PC-9 (cell line): Measurements from ENCODE around the gene TBCA. TPM values are rescaled to one million over a fixed set of nuclear protein-coding genes. Genes with fewer than 3 reads are reported as not detected.

Experiments used
- BruUV-seq: library from RNA; stranded (reverse); fragments of 400-500 nt; replicated peaks from 2 replicates; lab custom pipeline; 2021; lab: Mats Ljungman, UMichigan
- CTCF ChIA-PET: fragments of 300-600 bp; sonication (Branson Sonifier 250); formaldehyde crosslinking; loops from one replicate; lab custom pipeline; 2022; ENCODE audit warnings: antibody characterized with exemption; lab: Charles Lee
- POLR2A ChIA-PET: fragments of 300-600 bp; sonication (Branson Sonifier 250); formaldehyde crosslinking; loops from one replicate; lab custom pipeline; 2022; ENCODE audit warnings: antibody characterized with exemption; ENCODE audit not compliant: unreplicated experiment; lab: Charles Lee
- DNase-seq, 2 experiments: peaks; one replicate each; pipeline versions ENCODE4 v3.0.0 to v3.0.0-alpha.2; 2015 to 2022; ENCODE audit warnings: mixed read lengths in 1 of 2
- H2AFZ ChIP-seq: fragments of 200-600 bp; sonication (generic); 2 replicates; pipeline ENCODE4 v1.8.1; 2017; ENCODE audit warnings: antibody characterized with exemption
- H3F3A ChIP-seq: fragments of 200-600 bp; sonication (generic); 2 replicates; pipeline ENCODE4 v1.8.1; 2017; ENCODE audit warnings: antibody characterized with exemption, mild to moderate bottlenecking, low read depth; ENCODE audit not compliant: insufficient read depth
- H3K27ac ChIP-seq: fragments of 200-600 bp; sonication (generic); 2 replicates; pipeline ENCODE4 v1.6.1; 2016; ENCODE audit warnings: mixed run types
- H3K27me3 ChIP-seq: fragments of 200-600 bp; sonication (generic); 2 replicates; pipeline ENCODE4 v1.6.1; 2016; ENCODE audit warnings: low read depth, mixed run types; ENCODE audit not compliant: insufficient read depth
- H3K36me3 ChIP-seq: fragments of 200-600 bp; sonication (generic); 2 replicates; pipeline ENCODE4 v1.6.1; 2016; ENCODE audit warnings: low read depth, mixed run types
- H3K4me1 ChIP-seq: fragments of 200-600 bp; sonication (generic); replicated peaks from 2 replicates; pipeline ENCODE4 v1.6.1; 2016; ENCODE audit warnings: mixed run types; ENCODE audit not compliant: insufficient read depth
- H3K4me2 ChIP-seq: fragments of 200-600 bp; sonication (generic); 2 replicates; pipeline ENCODE4 v1.6.1; 2017; ENCODE audit warnings: mixed run types
- H3K4me3 ChIP-seq: fragments of 200-600 bp; sonication (generic); 2 replicates; pipeline ENCODE4 v1.6.1; 2016; ENCODE audit warnings: mixed run types
- H3K79me2 ChIP-seq: fragments of 200-600 bp; sonication (generic); 2 replicates; pipeline ENCODE4 v1.6.1; 2017; ENCODE audit warnings: low read depth, mixed run types
- H3K9me2 ChIP-seq: fragments of 200-600 bp; sonication (generic); 2 replicates; pipeline ENCODE4 v1.8.1; 2017; ENCODE audit warnings: mild to moderate bottlenecking; ENCODE audit not compliant: insufficient read depth
- H3K9me3 ChIP-seq: fragments of 200-600 bp; sonication (generic); 2 replicates; pipeline ENCODE4 v1.8.1; 2016; ENCODE audit warnings: low read depth; ENCODE audit not compliant: insufficient read depth
- H4K20me1 ChIP-seq: fragments of 200-600 bp; sonication (generic); 2 replicates; pipeline ENCODE4 v1.8.1; 2017; ENCODE audit not compliant: insufficient read depth
- EZH2 ChIP-seq: fragments of 200-600 bp; sonication (generic); IDR thresholded peaks from 2 replicates; pipeline ENCODE4 v1.8.0; 2017; ENCODE audit warnings: antibody characterized with exemption, low read depth
- intact Hi-C: fragments of 100-400 bp; cut with micrococcal nuclease; formaldehyde crosslinking; loops from one replicate; pipeline ENCODE4 v1.10.0; 2022; ENCODE audit not compliant: unreplicated experiment
- total RNA-seq: library from RNA; stranded (reverse); gene quantifications from 2 replicates; pipeline ENCODE4 v1.2.3, GENCODE V29; 2021
- TF ChIP-seq, protein P1 (sequence below): fragments of 200-600 bp; sonication (generic); conservative IDR thresholded peaks from 2 replicates; pipeline ENCODE4 v1.6.1; 2017; ENCODE audit warnings: mixed run types, antibody characterized with exemption, mild to moderate bottlenecking, moderate library complexity

TBCA gene
- total RNA-seq, 1 experiment from 2014 or later = 205 TPM

DNA sequence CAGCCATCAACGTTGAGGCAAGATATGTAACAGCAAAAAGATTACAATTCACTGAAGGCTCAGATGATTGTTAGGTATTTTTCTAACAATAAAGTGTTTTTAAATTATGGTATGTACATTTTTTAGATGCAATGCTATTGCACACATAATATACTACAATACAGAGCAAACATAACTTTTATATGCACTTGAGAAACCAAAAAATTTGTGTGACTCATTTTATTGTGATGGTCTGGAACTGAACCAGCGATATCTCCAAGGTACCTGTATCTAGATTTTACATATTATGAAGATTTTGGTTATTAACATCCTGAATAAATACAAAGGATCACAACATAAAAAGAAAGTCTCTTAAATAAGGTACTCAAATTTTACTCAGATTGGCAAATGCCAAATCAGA lies 41.3 kb downstream of the TBCA start:
- no peak for DNase-seq
- BruUV-seq = no TSS peak

DNA sequence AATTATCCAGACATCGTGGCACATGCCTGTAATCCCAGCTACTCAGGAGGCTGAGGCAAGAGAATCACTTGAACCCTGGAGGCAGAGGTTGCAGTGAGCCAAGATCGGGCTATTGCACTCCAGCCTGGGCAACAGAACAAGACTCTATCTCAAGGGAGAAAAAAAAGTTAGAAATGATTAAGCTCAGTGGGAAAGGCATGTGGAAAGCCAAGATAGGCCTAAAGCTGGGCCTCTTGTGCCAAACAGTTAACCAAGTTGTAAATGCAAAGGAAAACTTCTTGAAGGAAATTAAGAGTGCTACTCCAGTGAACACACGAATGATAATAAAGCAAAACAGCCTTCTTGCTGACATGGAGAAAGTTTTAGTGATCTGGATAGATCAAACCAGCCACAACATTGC lies 43.0 kb downstream of the TBCA start:
- Histone ChIP-seq H3F3A (no peaks in the 10 kb centered on the region), H3K36me3 (no peaks in the 10 kb centered on the region; the same call in 1 of the 2 replicates), H2AFZ (no peak overlapping the region), H3K9me2 (no peaks in the 10 kb centered on the region), H3K4me3 (no peak overlapping the region), H3K27me3 (no peaks in the 10 kb centered on the region), H3K4me2 (no peak overlapping the region), H3K9me3 (no peaks in the 10 kb centered on the region), H3K4me1 (no peaks in the 10 kb centered on the region), H3K79me2 (peaks cover 82% of the 10 kb centered on the region), H4K20me1 (peaks cover 37% of the 10 kb centered on the region), H3K27ac (no peak overlapping the region)
- intact Hi-C loops = no loop called here
- BruUV-seq = no TSS peak
- ChIA-PET CTCF (no interaction called here), POLR2A (interaction anchor here (0.7 kb wide), 1 partner anchor 73 kb away, joined by 4 read pairs; no protein-coding TSS in a partner anchor)
- DNase-seq = no peak
- TF ChIP-seq EZH2 = no peak
- TF ChIP-seq, protein P1, sequence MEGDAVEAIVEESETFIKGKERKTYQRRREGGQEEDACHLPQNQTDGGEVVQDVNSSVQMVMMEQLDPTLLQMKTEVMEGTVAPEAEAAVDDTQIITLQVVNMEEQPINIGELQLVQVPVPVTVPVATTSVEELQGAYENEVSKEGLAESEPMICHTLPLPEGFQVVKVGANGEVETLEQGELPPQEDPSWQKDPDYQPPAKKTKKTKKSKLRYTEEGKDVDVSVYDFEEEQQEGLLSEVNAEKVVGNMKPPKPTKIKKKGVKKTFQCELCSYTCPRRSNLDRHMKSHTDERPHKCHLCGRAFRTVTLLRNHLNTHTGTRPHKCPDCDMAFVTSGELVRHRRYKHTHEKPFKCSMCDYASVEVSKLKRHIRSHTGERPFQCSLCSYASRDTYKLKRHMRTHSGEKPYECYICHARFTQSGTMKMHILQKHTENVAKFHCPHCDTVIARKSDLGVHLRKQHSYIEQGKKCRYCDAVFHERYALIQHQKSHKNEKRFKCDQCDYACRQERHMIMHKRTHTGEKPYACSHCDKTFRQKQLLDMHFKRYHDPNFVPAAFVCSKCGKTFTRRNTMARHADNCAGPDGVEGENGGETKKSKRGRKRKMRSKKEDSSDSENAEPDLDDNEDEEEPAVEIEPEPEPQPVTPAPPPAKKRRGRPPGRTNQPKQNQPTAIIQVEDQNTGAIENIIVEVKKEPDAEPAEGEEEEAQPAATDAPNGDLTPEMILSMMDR = no peak

More for the DNA sequence above, 41.3 kb downstream of the TBCA start:
- no peak overlapping the region for H3K4me3 ChIP-seq
- no peak overlapping the region for H3K27ac ChIP-seq
- H3K4me1 ChIP-seq = no peaks in the 10 kb centered on the region
- H3K9me3 ChIP-seq = no peaks in the 10 kb centered on the region
- no peaks in the 10 kb centered on the region for H3K9me2 ChIP-seq
- no peak overlapping the region for H2AFZ ChIP-seq
- H4K20me1 ChIP-seq = peaks cover 31% of the 10 kb centered on the region
- H3K4me2 ChIP-seq = no peak overlapping the region
- 0 out of 2 replicates have a peak, but pooled peaks cover 4% of the 10 kb centered on the region for H3F3A ChIP-seq
- H3K36me3 ChIP-seq = no peaks in the 10 kb centered on the region; the same call in 1 of the 2 replicates
- TF ChIP-seq, protein P1 = no peak
- no peak for TF ChIP-seq EZH2
- H3K79me2 ChIP-seq = peaks cover 82% of the 10 kb centered on the region
- H3K27me3 ChIP-seq = no peaks in the 10 kb centered on the region
- ChIA-PET CTCF (no interaction called here), POLR2A (no interaction called here)
- intact Hi-C loops = no loop called here

DNA sequence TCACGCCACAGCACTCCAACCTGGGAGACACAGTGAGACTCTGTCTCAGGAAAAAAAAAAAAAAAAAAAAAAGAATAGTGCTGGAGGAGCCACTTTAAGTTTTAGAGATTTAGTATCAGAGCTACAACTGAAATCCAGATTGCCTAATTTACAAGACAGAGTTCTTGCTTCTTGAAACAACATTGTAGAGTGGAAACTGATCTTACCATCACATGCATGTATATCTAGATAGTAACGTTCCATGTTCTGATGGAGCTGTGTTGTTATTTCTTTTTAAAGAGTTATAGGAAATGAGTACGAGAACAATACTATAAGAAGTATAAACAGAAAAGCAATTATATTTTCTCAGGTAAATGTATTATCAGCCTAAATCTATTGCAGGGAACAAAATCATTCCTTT lies 48.9 kb downstream of the TBCA start:
- H3K79me2 ChIP-seq = peaks cover 80% of the 10 kb centered on the region
- no TSS peak for BruUV-seq
- CTCF ChIA-PET = interaction anchor here (0.7 kb wide), 1 partner anchor 33 kb away, joined by 3 read pairs; no protein-coding TSS in a partner anchor

More for the DNA sequence above, 48.9 kb downstream of the TBCA start:
- H3K27me3 ChIP-seq = no peaks in the 10 kb centered on the region
- no peak overlapping the region for H2AFZ ChIP-seq
- H4K20me1 ChIP-seq = peaks cover 44% of the 10 kb centered on the region
- no peak overlapping the region for H3K4me3 ChIP-seq
- peaks cover 9% of the 10 kb centered on the region; the same call in 1 of the 2 replicates for H3K36me3 ChIP-seq
- POLR2A ChIA-PET = no interaction called here
- TF ChIP-seq, protein P1 = no peak
- TF ChIP-seq EZH2 = no peak
- intact Hi-C loops = no loop called here
- no peaks in the 10 kb centered on the region for H3K9me2 ChIP-seq
- no peaks in the 10 kb centered on the region for H3K4me1 ChIP-seq
- H3K9me3 ChIP-seq = no peaks in the 10 kb centered on the region
- no peak for DNase-seq
- no peak overlapping the region for H3K27ac ChIP-seq
- no peaks in the 10 kb centered on the region for H3F3A ChIP-seq
- no peak overlapping the region for H3K4me2 ChIP-seq
